HEK293 (cell line): ENCODE data around the gene STK4.

Experiments
- CTCF ChIA-PET: fragments of 350-600 bp; formaldehyde crosslinking; extraction: SDS; loops from one replicate; lab custom pipeline; 2021; ENCODE audit warnings: antibody characterized with exemption; lab: Yijun Ruan, JAX
- POLR2A ChIA-PET: fragments of 300-600 bp; formaldehyde crosslinking; extraction: SDS; loops from one replicate; lab custom pipeline; 2020; ENCODE audit warnings: antibody characterized with exemption, inconsistent platforms; lab: Yijun Ruan, JAX
- H3K27ac ChIP-seq: fragments of 200-500 bp; sonication (Bioruptor generic); 2 replicates; pipeline ENCODE4 v1.5.1; 2014; ENCODE audit warnings: low read depth, low read length, control low read depth, inconsistent platforms; ENCODE audit errors: extremely low read depth
- H3K36me3 ChIP-seq, 2 experiments: fragments of 200-500 bp in 1 of 2; sonication (Bioruptor generic) in 1 of 2; 1 replicate in 1 of 2; 2 replicates in 1 of 2; pipeline ENCODE4 v1.5.1; 2014 to 2017; ENCODE audit warnings: inconsistent platforms in 2 of 2, low read length in 2 of 2; ENCODE audit not compliant: control insufficient read depth in 2 of 2, insufficient read depth in 1 of 2
- H3K4me1 ChIP-seq: fragments of 200-500 bp; sonication (Bioruptor generic); 2 replicates; pipeline ENCODE4 v1.5.1; 2014; ENCODE audit warnings: mild to moderate bottlenecking, low read length, inconsistent platforms; ENCODE audit not compliant: control insufficient read depth, insufficient read depth
- H3K4me3 ChIP-seq: 2 replicates; pipeline ENCODE4 v1.5.1; 2011; ENCODE audit warnings: low read depth, mild to moderate bottlenecking, control low read depth, low read length, moderate library complexity
- H3K9me3 ChIP-seq: fragments of 200-500 bp; sonication (Bioruptor generic); 2 replicates; pipeline ENCODE4 v1.5.1; 2014; ENCODE audit warnings: low read depth, low read length, inconsistent platforms; ENCODE audit not compliant: control insufficient read depth, insufficient read depth
- FEZF1 ChIP-seq: fragments of 450-650 bp; formaldehyde crosslinking; IDR thresholded peaks from 2 replicates; pipeline ENCODE4 v1.5.1; 2016; ENCODE audit warnings: missing biosample characterization, missing genetic modification characterization
- KLF16 ChIP-seq: fragments of 450-650 bp; formaldehyde crosslinking; IDR thresholded peaks from 2 replicates; pipeline ENCODE4 v1.5.1; 2017; ENCODE audit warnings: missing biosample characterization, missing genetic modification characterization
- PRDM4 ChIP-seq: fragments of 450-650 bp; formaldehyde crosslinking; IDR thresholded peaks from 2 replicates; pipeline ENCODE4 v1.5.1; 2017; ENCODE audit warnings: missing biosample characterization, missing genetic modification characterization
- SP3 ChIP-seq: fragments of 450-650 bp; formaldehyde crosslinking; IDR thresholded peaks from 2 replicates; pipeline ENCODE4 v1.5.1; 2016; ENCODE audit warnings: missing biosample characterization, missing genetic modification characterization
- ZBTB17 ChIP-seq: fragments of 450-650 bp; formaldehyde crosslinking; IDR thresholded peaks from 2 replicates; pipeline ENCODE4 v1.5.1; 2016; ENCODE audit warnings: missing biosample characterization, missing genetic modification characterization
- ZBTB44 ChIP-seq: fragments of 450-650 bp; IDR thresholded peaks from 2 replicates; pipeline ENCODE4 v1.5.1; 2018; ENCODE audit warnings: missing biosample characterization, mild to moderate bottlenecking, missing genetic modification characterization
- ZNF10 ChIP-seq: fragments of 450-650 bp; formaldehyde crosslinking; IDR thresholded peaks from 2 replicates; pipeline ENCODE4 v1.5.1; 2017; ENCODE audit warnings: missing biosample characterization, missing genetic modification characterization
- ZNF16 ChIP-seq: fragments of 450-650 bp; formaldehyde crosslinking; IDR thresholded peaks from 2 replicates; pipeline ENCODE4 v1.5.1; 2016; ENCODE audit warnings: low read depth, missing biosample characterization, missing genetic modification characterization
- ZNF169 ChIP-seq: fragments of 450-650 bp; formaldehyde crosslinking; IDR thresholded peaks from 2 replicates; pipeline ENCODE4 v1.5.1; 2016; ENCODE audit warnings: missing biosample characterization, missing genetic modification characterization
- ZNF248 ChIP-seq: fragments of 450-650 bp; formaldehyde crosslinking; IDR thresholded peaks from 2 replicates; pipeline ENCODE4 v1.5.1; 2017; ENCODE audit warnings: missing biosample characterization, missing genetic modification characterization
- ZNF26 ChIP-seq: fragments of 450-650 bp; formaldehyde crosslinking; IDR thresholded peaks from 2 replicates; pipeline ENCODE4 v1.5.1; 2016; ENCODE audit warnings: missing biosample characterization, missing genetic modification characterization
- ZNF341 ChIP-seq: fragments of 450-650 bp; formaldehyde crosslinking; IDR thresholded peaks from 2 replicates; pipeline ENCODE4; 2016; ENCODE audit warnings: low read depth, missing biosample characterization, missing genetic modification characterization
- ZNF398 ChIP-seq: fragments of 450-650 bp; formaldehyde crosslinking; IDR thresholded peaks from 2 replicates; pipeline ENCODE4 v1.5.1; 2017; ENCODE audit warnings: missing biosample characterization, missing genetic modification characterization
- ZNF518A ChIP-seq: fragments of 450-650 bp; formaldehyde crosslinking; conservative IDR thresholded peaks from 2 replicates; pipeline ENCODE4 v1.5.1; 2016; ENCODE audit warnings: low read depth, missing biosample characterization, missing genetic modification characterization
- ZNF521 ChIP-seq: fragments of 450-650 bp; formaldehyde crosslinking; IDR thresholded peaks from 2 replicates; pipeline ENCODE4 v1.5.1; 2017; ENCODE audit warnings: missing biosample characterization, mild to moderate bottlenecking, missing genetic modification characterization
- ZNF529 ChIP-seq: fragments of 450-650 bp; formaldehyde crosslinking; IDR thresholded peaks from 2 replicates; pipeline ENCODE4 v1.5.1; 2017; ENCODE audit warnings: missing genetic modification characterization, missing biosample characterization; ENCODE audit not compliant: insufficient replicate concordance
- ZNF558 ChIP-seq: fragments of 450-650 bp; formaldehyde crosslinking; IDR thresholded peaks from 2 replicates; pipeline ENCODE4 v1.5.1; 2016; ENCODE audit warnings: missing biosample characterization, missing genetic modification characterization
- ZNF560 ChIP-seq: fragments of 450-650 bp; formaldehyde crosslinking; IDR thresholded peaks from 2 replicates; pipeline ENCODE4 v1.5.1; 2017; ENCODE audit warnings: missing biosample characterization, missing genetic modification characterization, borderline replicate concordance
- ZNF600 ChIP-seq: fragments of 450-650 bp; formaldehyde crosslinking; IDR thresholded peaks from 2 replicates; pipeline ENCODE4 v1.5.1; 2016; ENCODE audit warnings: missing biosample characterization, missing genetic modification characterization
- ZSCAN16 ChIP-seq: fragments of 450-650 bp; formaldehyde crosslinking; IDR thresholded peaks from 2 replicates; pipeline ENCODE4 v1.5.1; 2016; ENCODE audit warnings: missing biosample characterization, missing genetic modification characterization
- ZSCAN4 ChIP-seq: fragments of 450-650 bp; formaldehyde crosslinking; IDR thresholded peaks from 2 replicates; pipeline ENCODE4 v1.5.1; 2017; ENCODE audit warnings: missing biosample characterization, missing genetic modification characterization

STK4 gene

GRCh38 chr20:45036044-45036755 is 69.9 kb downstream of the STK4 start (continued):
- TF ChIP-seq ZNF248 (tag by site-specific recombination) (no peak), ZBTB44 (tag by site-specific recombination) (peak; percentile 72; the same call in 1 of the 2 replicates), ZNF26 (no peak), ZNF341 (tag by site-specific recombination) (no peak)

GRCh38 chr20:45037050-45037449 is 70.7 kb downstream of the STK4 start:
- Histone ChIP-seq H3K9me3 (no peaks in the 10 kb centered on the region), H3K36me3 (peaks cover 0 to 3% of the 10 kb centered on the region in 2 experiments; a peak in 2 of 3 replicates), H3K4me3 (no peak overlapping the region), H3K27ac (no peak overlapping the region; the same call in 1 of the 2 replicates), H3K4me1 (peaks cover 19% of the 10 kb centered on the region)
- POLR2A ChIA-PET = no interaction called here
- CTCF ChIA-PET = interaction anchor here (1.0 to 1.8 kb wide), 5 partner anchors 13 to 254 kb away, joined by 3 to 5 read pairs (median 4); no protein-coding TSS in a partner anchor
- TF ChIP-seq ZNF521 = no peak
- no peak for TF ChIP-seq ZNF529 (tag by site-specific recombination)
- TF ChIP-seq PRDM4 (tag by site-specific recombination) = 0 out of 2 replicates have a peak, but pooled peaks have one; percentile 30
- no peak for TF ChIP-seq SP3 (tag by site-specific recombination)
- TF ChIP-seq KLF16 (tag by site-specific recombination) = peak; percentile 18; the same call in 1 of the 2 replicates
- peak; percentile 43 for TF ChIP-seq ZNF398 (tag by site-specific recombination)
- peak; percentile 53; the same call in 1 of the 2 replicates for TF ChIP-seq ZNF600 (tag by site-specific recombination)
- no peak for TF ChIP-seq ZNF558 (tag by site-specific recombination)
- no peak for TF ChIP-seq ZNF169 (tag by site-specific recombination)
- TF ChIP-seq ZNF10 (tag by site-specific recombination) = no peak
- TF ChIP-seq ZBTB17 = peak; percentile 62
- TF ChIP-seq ZSCAN4 (tag by site-specific recombination) = no peak
- no peak for TF ChIP-seq ZNF518A (tag by site-specific recombination)
- no peak for TF ChIP-seq ZSCAN16
- TF ChIP-seq ZNF341 (tag by site-specific recombination) = no peak
- TF ChIP-seq FEZF1 (tag by site-specific recombination) = peak; percentile 95
- no peak for TF ChIP-seq ZNF560 (tag by site-specific recombination)
- no peak for TF ChIP-seq ZNF16 (tag by site-specific recombination)
